HG03103 (cell line): ENCODE data around the gene SDF4.

Source experiments
- ATAC-seq: cut with Tn5 transposase; IDR thresholded peaks from one replicate; pipeline ENCODE4 v1.9.1; 2021; ENCODE audit warnings: low read depth; ENCODE audit not compliant: unreplicated experiment

Gene SDF4

GRCh38 chr1:1230656-1231399 lies 973 bp downstream of the SDF4 start:
- ATAC-seq, result no peak

GRCh38 chr1:1229770-1230169 lies 2.0 kb downstream of the SDF4 start:
- ATAC-seq, result no peak

GRCh38 chr1:1228596-1229321 lies 3.0 kb downstream of the SDF4 start:
- ATAC-seq, result no peak

- no peak for ATAC-seq
Measured at GRCh38 chr1:1228187-1228586, 3.6 kb downstream of the SDF4 start.

GRCh38 chr1:1227386-1227785 lies 4.4 kb downstream of the SDF4 start:
- ATAC-seq, result no peak

GRCh38 chr1:1226566-1227362 lies 5.0 kb downstream of the SDF4 start:
- no peak for ATAC-seq

- ATAC-seq, result no peak
Measured at GRCh38 chr1:1225913-1226312, 5.9 kb downstream of the SDF4 start.

- ATAC-seq, result no peak
Measured at GRCh38 chr1:1225238-1225845, 6.5 kb downstream of the SDF4 start.

- no peak for ATAC-seq
Measured at GRCh38 chr1:1223891-1224290, 7.9 kb downstream of the SDF4 start.

- ATAC-seq, result no peak
Measured at GRCh38 chr1:1223321-1223720, 8.5 kb downstream of the SDF4 start.

GRCh38 chr1:1222575-1223225 lies 9.1 kb downstream of the SDF4 start:
- ATAC-seq, result no peak

GRCh38 chr1:1221887-1222574 lies 9.8 kb downstream of the SDF4 start:
- no peak for ATAC-seq

GRCh38 chr1:1220197-1220596 lies 11.6 kb downstream of the SDF4 start:
- ATAC-seq, result no peak

- ATAC-seq, result no peak
Measured at GRCh38 chr1:1219341-1219740, 12.5 kb downstream of the SDF4 start.

- no peak for ATAC-seq
Measured at GRCh38 chr1:1218524-1219200, 13.1 kb downstream of the SDF4 start.

- no peak for ATAC-seq
Measured at GRCh38 chr1:1217621-1218523, 13.9 kb downstream of the SDF4 start.

GRCh38 chr1:1216770-1217620 lies 14.8 kb downstream of the SDF4 start:
- ATAC-seq, result no peak
